IPS DF 6.9 (cell line): ENCODE results near the gene BABAM2.

Experiments used
- DNase-seq: peaks from one replicate; pipeline ENCODE4 v3.0.0-alpha.2; 2013; ENCODE audit warnings: low read depth, low spot score
- H3K27ac ChIP-seq: one replicate; pipeline ENCODE4 v1.5.1; 2013; ENCODE audit warnings: low read length, control low read depth
- H3K27me3 ChIP-seq: 2 replicates; pipeline ENCODE4 v1.6.1; 2013; ENCODE audit warnings: mild to moderate bottlenecking, low read length; ENCODE audit not compliant: control insufficient read depth, insufficient read depth
- H3K36me3 ChIP-seq: 2 replicates; pipeline ENCODE4 v1.6.1; 2013; ENCODE audit warnings: low read length; ENCODE audit not compliant: control insufficient read depth, insufficient read depth
- H3K4me1 ChIP-seq: 2 replicates; pipeline ENCODE4 v1.6.1; 2013; ENCODE audit warnings: low read length; ENCODE audit not compliant: control insufficient read depth, insufficient read depth
- H3K4me3 ChIP-seq: 2 replicates; pipeline ENCODE4 v1.5.1; 2013; ENCODE audit warnings: mild to moderate bottlenecking, low read length
- H3K9me3 ChIP-seq: 2 replicates; pipeline ENCODE4 v1.6.1; 2013; ENCODE audit warnings: low read length, inconsistent platforms; ENCODE audit not compliant: control insufficient read depth, insufficient read depth
- WGBS: extraction: QIAGEN DNeasy Blood & Tissue Kit; methylation state at CpG from one replicate; pipeline ENCODE4 v1.1.7; 2013; ENCODE audit warnings: mixed read lengths, missing lambda C conversion rate; ENCODE audit not compliant: insufficient read length, insufficient coverage; 5-methylcytosine and 5-hydroxymethylcytosine counted together

BABAM2 gene

DNA sequence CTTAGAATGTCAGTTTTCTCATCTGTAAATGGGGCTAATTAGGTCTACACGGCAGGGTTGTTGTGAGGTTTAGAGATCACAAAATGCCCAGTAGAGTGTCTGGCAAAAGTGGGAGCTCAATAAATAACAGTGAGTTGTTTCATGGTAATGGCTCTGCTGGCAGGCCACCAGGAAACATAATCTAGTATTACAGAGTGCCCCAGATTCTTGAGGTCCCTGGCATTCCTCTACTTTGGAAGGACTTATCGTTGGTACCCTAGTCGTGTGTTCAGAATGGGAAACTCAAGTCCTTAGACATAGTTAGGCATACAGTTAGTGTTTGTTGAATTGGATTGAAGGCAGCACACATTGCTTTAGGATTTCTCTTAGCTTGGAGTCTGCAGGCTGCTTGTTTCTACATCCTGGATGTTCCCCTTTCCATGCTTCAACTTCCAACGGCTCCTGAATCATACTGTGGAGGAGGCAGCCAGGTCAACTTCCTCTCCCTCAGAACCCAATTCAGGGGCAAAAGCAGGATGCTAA, 340.6 kb downstream of the BABAM2 start:
- no peak overlapping the region for H3K4me3 ChIP-seq
- H3K36me3 ChIP-seq: 0 out of 2 replicates have a peak, but pooled peaks cover 2% of the 10 kb centered on the region
- H3K4me1 ChIP-seq: 0 out of 2 replicates have a peak, but pooled peaks cover 2% of the 10 kb centered on the region
- no peak for DNase-seq
- no CpG with 5 or more reads among the region's 4 CpGs for WGBS
- no peaks in the 10 kb centered on the region for H3K9me3 ChIP-seq
- H3K27ac ChIP-seq: no peak overlapping the region
- H3K27me3 ChIP-seq: no peaks in the 10 kb centered on the region

DNA sequence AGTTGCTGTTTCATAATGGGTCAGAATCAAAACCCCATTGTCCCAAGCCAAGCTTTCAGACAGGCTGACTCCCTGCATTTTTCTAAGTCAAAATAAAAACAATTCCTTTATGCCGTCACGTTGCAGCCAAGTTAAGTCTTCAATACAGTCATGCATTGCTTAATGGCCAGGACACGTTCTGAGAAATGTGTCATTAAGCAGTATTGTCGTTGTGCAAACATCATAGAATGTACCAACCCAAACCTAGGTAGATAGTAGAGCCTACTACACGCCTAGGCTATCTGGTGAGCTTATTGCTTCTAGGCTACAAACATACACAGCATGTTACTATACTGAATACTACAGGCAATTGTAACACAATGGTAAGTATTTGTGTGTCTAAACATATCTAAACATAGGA, 341.8 kb downstream of the BABAM2 start:
- Histone ChIP-seq H3K4me1 (0 out of 2 replicates have a peak, but pooled peaks cover 2% of the 10 kb centered on the region), H3K36me3 (no peaks in the 10 kb centered on the region), H3K9me3 (no peaks in the 10 kb centered on the region), H3K27me3 (no peaks in the 10 kb centered on the region), H3K27ac (no peak overlapping the region), H3K4me3 (no peak overlapping the region)
- no peak for DNase-seq
- WGBS: no CpG with 5 or more reads among the region's 5 CpGs

DNA sequence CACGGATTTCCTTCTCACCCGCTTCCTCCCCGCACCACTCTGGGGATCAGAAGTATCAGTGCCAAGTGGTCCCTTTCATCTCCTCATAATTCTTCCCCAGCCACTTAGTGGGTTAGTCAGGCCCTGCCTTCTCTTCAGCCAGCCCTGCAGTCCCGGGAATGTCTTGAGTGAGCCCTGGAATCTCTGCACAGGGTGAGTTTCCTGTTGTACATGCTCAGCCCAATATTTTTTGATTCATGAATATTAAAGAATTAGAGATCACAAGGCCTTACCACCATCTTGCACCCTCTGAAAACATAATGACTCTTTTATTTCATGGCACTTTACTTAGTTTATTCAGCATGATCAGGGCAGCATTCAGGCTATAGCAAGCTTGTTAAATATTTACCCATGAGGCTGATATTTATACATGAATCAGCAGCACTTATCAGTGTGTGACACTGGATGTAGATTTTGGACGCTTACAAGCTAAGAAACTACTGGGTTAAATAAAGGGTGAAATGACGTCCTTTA, 342.7 kb downstream of the BABAM2 start:
- no CpG with 5 or more reads among the region's 6 CpGs for WGBS
- H3K4me1 ChIP-seq: 0 out of 2 replicates have a peak, but pooled peaks cover 2% of the 10 kb centered on the region
- no peak overlapping the region for H3K27ac ChIP-seq
- DNase-seq: no peak
- no peaks in the 10 kb centered on the region for H3K36me3 ChIP-seq
- no peak overlapping the region for H3K4me3 ChIP-seq
- no peaks in the 10 kb centered on the region for H3K27me3 ChIP-seq
- no peaks in the 10 kb centered on the region for H3K9me3 ChIP-seq

DNA sequence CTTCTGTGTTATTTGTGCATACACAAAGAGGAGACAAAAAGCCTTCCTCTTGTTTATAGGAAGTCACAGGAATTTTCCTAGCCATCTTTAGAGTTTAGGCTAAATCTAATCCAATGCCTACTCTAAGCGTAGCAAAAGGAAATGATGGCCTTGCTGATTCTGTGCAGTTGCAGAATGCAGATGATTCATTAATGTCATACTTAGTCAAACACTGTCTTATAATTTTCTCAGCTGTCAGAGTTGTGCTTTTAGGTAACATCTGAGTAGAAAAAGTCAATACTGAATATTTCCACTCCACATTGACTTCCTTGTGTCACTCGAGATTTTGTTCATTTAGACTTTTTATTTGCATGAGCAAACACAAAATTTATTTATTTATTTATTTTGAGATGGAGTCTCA, 344.3 kb downstream of the BABAM2 start:
- WGBS: no CpG with 5 or more reads among the region's 2 CpGs
- no peaks in the 10 kb centered on the region for H3K9me3 ChIP-seq
- H3K4me3 ChIP-seq: no peak overlapping the region
- H3K27ac ChIP-seq: no peak overlapping the region
- no peaks in the 10 kb centered on the region for H3K27me3 ChIP-seq
- 0 out of 2 replicates have a peak, but pooled peaks cover 2% of the 10 kb centered on the region for H3K4me1 ChIP-seq
- H3K36me3 ChIP-seq: no peaks in the 10 kb centered on the region
- no peak for DNase-seq

DNA sequence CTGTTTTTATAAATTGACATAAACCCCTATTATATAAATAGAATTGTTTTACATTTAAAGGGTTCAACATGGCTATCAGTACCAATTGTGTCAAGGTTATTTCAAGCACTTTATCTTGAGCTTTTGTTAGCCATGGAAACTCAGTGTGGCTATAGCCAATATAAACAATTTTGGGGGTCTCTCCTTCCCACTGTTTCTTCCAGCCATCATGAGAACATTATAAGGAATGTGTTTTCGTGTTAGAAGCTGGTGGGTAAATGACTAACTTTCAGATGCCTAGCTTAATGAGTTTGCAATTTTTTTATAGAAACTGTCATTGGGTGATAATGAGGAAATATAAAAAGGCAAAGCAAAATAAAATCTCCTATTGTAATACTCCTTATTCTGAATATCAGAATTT, 348.7 kb downstream of the BABAM2 start:
- Histone ChIP-seq H3K27me3 (no peaks in the 10 kb centered on the region), H3K27ac (no peak overlapping the region), H3K4me1 (no peaks in the 10 kb centered on the region), H3K9me3 (no peaks in the 10 kb centered on the region), H3K36me3 (no peaks in the 10 kb centered on the region), H3K4me3 (no peak overlapping the region)
- DNase-seq: no peak
- whole genome bisulfite sequencing: no CpG with 5 or more reads among the region's 1 CpG

DNA sequence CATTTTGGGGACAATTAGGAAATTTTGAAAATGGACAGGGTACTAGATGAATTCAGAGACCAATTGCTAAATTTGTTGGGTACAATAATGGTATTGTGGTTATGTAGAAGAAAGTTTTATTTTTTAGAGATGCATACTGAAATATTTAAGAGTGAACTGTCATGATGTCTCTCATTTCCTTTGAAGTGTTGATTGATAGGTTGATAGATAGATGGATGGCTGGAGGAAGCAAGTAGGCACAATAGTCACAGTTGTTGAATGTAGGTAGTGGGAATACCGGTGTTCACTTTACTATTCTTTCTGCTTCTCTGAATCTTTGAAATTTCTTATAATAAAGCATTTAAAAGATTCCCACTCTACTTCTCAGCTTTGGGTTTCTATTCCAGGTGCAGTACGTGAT, 350.4 kb downstream of the BABAM2 start:
- H3K36me3 ChIP-seq: no peaks in the 10 kb centered on the region

DNA sequence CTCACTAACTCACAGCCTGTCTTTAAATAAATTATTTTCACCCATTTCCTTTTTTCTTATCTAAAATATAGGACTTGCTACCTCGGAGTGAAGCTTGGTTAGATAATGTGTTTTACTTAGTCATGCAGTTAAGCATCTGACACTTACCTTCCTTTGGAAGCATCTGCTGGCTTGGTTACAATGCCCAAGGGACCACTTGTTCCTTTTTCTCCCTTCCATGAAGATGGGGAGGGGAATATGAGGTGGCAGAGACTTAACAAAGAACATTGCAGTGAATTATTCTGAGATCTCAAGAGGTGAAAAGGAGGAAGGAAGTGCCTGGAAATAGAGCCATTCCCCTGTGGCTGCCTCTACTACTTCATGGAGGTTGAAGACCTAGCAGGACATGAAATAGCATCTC, 356.8 kb downstream of the BABAM2 start:
- no peak for DNase-seq
- WGBS: no CpG with 5 or more reads among the region's 1 CpG
- Histone ChIP-seq H3K27ac (no peak overlapping the region), H3K36me3 (no peaks in the 10 kb centered on the region), H3K9me3 (no peaks in the 10 kb centered on the region), H3K27me3 (no peaks in the 10 kb centered on the region), H3K4me3 (no peak overlapping the region), H3K4me1 (peaks cover 1% of the 10 kb centered on the region; the same call in 1 of the 2 replicates)

More for the DNA sequence above, 350.4 kb downstream of the BABAM2 start:
- Histone ChIP-seq H3K27me3 (no peaks in the 10 kb centered on the region), H3K27ac (no peak overlapping the region), H3K9me3 (no peaks in the 10 kb centered on the region), H3K4me1 (no peaks in the 10 kb centered on the region), H3K4me3 (no peak overlapping the region)
- no CpG with 5 or more reads among the region's 2 CpGs for WGBS
- DNase-seq: no peak

DNA sequence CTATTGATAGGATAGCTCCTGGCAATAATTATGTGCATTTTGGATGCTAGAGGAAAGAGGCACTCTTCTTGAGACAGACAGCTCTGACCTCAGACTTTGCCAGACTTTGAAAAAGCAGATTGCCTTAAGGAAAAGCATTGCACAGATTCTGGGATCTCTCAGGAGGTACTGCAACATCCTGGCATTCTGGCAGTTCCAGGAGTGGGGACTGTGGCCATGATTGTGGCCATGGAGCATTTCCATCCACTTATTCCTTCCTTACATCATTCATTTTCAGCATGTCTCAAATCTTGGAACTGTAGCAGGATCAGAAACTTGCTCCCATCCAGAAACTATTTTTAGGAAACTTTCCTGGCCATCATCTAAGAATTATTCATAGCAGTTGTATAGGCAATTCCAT, 357.2 kb downstream of the BABAM2 start:
- H3K27me3 ChIP-seq: no peaks in the 10 kb centered on the region
- peaks cover 1% of the 10 kb centered on the region; the same call in 1 of the 2 replicates for H3K4me1 ChIP-seq
- no peaks in the 10 kb centered on the region for H3K9me3 ChIP-seq
- no peak overlapping the region for H3K27ac ChIP-seq
- H3K4me3 ChIP-seq: no peak overlapping the region
- DNase-seq: no peak
- H3K36me3 ChIP-seq: no peaks in the 10 kb centered on the region

DNA sequence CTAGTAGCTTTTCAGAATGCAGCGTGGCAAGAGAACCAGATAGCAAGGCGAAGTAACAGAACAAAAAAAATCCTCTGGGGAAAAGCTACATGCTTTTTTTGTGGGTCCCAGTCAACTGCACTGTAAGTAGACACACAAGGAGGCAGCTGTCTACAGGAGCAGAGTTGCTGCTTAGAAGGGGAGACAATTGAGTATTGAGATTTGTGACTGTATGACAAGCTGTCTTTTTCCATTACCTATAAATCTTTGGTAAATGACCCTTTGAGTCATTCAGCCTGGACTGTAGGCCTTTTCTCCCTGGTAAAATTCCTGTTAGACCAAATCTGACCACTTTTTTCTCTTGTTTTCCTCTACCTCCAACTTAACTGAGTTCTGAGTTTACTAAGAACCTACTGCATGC, 358.0 kb downstream of the BABAM2 start:
- WGBS: no CpG with 5 or more reads among the region's 2 CpGs
- peaks cover 1% of the 10 kb centered on the region; the same call in 1 of the 2 replicates for H3K4me1 ChIP-seq
- DNase-seq: no peak
- no peaks in the 10 kb centered on the region for H3K36me3 ChIP-seq
- no peaks in the 10 kb centered on the region for H3K9me3 ChIP-seq
- no peak overlapping the region for H3K4me3 ChIP-seq
- no peaks in the 10 kb centered on the region for H3K27me3 ChIP-seq
- no peak overlapping the region for H3K27ac ChIP-seq

DNA sequence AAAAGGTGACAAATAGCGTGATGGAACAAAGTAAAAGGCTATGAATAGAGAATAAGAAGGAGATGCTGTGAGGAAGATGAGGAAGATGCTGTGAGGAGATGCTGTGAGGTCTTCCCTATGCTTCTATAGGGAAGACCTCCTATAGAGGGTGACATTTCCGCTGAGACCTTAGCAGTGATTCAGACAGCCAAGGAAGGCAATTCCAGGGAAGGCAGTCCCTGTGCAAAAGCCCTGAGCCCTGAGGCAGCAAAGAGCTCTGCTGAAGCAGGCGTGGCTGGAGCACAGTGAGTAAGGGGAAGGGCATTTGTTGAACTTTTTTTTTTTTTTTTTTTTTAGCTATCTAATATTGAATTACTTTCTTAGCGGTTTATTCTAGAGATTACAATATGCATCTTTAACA, 359.5 kb downstream of the BABAM2 start:
- no peak overlapping the region for H3K27ac ChIP-seq
- DNase-seq: no peak
- H3K4me1 ChIP-seq: peaks cover 1% of the 10 kb centered on the region; the same call in 1 of the 2 replicates
- H3K9me3 ChIP-seq: no peaks in the 10 kb centered on the region
- no peaks in the 10 kb centered on the region for H3K27me3 ChIP-seq
- H3K36me3 ChIP-seq: no peaks in the 10 kb centered on the region
- WGBS: no CpG with 5 or more reads among the region's 4 CpGs
- H3K4me3 ChIP-seq: no peak overlapping the region

DNA sequence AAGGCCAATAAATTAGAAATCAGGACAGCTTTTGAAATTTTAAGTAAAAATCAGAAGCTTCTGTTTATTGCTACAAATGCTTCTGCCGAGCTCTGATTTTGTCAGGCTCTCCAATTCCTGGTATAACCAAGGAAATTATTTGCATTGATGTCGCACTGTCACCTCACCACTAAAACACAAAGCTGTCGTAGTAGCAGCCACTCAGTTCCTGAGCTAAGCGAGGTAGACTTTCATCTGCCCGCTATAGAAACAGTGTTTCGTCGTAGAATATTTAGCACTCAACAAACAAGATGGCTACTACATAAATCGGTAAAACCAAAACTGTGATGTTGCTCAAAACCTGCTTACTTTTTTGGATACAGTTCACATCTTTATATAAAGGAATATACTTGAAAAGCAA, 360.8 kb downstream of the BABAM2 start:
- no peak for DNase-seq
- H3K9me3 ChIP-seq: no peaks in the 10 kb centered on the region
- H3K36me3 ChIP-seq: no peaks in the 10 kb centered on the region
- H3K4me3 ChIP-seq: no peak overlapping the region
- H3K27ac ChIP-seq: no peak overlapping the region
- WGBS: no CpG with 5 or more reads among the region's 8 CpGs
- no peaks in the 10 kb centered on the region for H3K27me3 ChIP-seq
- H3K4me1 ChIP-seq: peaks cover under 1% of the 10 kb centered on the region; the same call in 1 of the 2 replicates
